Astrocyte of the spinal cord (primary cell): ENCODE data around the gene RPS8.

ENCODE experiments used
- DNase-seq: peaks from one replicate; pipeline ENCODE4 v3.0.0; 2011; ENCODE audit warnings: low read depth, low spot score
- H3K4me3 ChIP-seq: 2 replicates; pipeline ENCODE4 v1.5.1; 2011; ENCODE audit warnings: low read depth, mild to moderate bottlenecking, low read length, moderate library complexity
- in situ Hi-C: cut with HindIII; loops from 2 replicates; pipeline ENCODE4 v1.10.0; 2017; ENCODE audit warnings: low sequenced_read_pairs
- TF ChIP-seq, protein P1 (sequence below): IDR thresholded peaks from 2 replicates; pipeline ENCODE4 v1.5.1; 2012; ENCODE audit warnings: low read depth, mild to moderate bottlenecking, low read length, inconsistent platforms

RPS8 gene

DNA sequence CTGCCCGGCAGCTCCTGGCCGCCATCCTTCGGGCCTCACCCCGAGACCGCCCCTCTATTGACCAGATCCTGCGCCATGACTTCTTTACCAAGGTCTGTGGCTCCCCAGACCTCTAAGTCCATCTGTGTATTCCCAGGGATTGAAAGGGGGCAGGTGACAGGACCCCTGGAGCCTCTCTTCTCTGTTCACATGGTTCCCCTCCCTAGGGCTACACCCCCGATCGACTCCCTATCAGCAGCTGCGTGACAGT lies 27.6 kb downstream of the RPS8 start:
- no peak for DNase-seq
- peak overlapping the region; percentile 91 for H3K4me3 ChIP-seq
- TF ChIP-seq, protein P1, sequence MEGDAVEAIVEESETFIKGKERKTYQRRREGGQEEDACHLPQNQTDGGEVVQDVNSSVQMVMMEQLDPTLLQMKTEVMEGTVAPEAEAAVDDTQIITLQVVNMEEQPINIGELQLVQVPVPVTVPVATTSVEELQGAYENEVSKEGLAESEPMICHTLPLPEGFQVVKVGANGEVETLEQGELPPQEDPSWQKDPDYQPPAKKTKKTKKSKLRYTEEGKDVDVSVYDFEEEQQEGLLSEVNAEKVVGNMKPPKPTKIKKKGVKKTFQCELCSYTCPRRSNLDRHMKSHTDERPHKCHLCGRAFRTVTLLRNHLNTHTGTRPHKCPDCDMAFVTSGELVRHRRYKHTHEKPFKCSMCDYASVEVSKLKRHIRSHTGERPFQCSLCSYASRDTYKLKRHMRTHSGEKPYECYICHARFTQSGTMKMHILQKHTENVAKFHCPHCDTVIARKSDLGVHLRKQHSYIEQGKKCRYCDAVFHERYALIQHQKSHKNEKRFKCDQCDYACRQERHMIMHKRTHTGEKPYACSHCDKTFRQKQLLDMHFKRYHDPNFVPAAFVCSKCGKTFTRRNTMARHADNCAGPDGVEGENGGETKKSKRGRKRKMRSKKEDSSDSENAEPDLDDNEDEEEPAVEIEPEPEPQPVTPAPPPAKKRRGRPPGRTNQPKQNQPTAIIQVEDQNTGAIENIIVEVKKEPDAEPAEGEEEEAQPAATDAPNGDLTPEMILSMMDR, result no peak
- in situ Hi-C loops, result no loop called here

DNA sequence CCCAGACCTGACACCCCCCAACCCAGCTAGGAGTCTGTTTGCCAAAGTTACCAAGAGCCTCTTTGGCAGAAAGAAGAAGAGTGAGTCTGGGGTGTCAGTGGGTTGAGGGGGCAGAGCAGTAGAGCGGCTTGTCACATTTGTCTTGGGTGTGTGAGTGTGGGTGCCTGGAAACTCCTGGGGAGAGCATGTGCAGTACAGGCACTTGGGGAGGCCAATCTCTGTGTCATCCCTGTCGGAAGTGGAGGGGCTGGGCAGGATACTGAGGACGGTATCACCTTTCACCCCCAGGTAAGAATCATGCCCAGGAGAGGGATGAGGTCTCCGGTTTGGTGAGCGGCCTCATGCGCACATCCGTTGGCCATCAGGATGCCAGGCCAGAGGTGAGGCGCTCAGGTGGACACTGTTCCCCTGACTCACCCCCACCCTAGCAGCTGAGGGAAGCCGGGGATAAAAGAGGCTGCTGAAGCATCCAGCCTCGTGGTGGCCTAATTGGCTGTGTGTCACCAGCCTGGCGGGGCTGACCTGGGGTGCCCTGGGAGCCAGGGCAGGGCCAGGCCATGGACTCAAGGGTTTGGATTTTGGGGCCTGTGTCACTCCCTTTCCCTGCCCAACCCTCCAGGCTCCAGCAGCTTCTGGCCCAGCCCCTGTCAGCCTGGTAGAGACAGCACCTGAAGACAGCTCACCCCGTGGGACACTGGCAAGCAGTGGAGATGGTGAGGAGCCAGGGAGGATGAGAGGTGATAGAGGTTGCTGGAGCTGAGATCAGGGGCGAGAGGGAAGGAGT lies 28.2 kb downstream of the RPS8 start:
- in situ Hi-C loops, result no loop called here
- TF ChIP-seq, protein P1, result no peak
- H3K4me3 ChIP-seq, result no peak overlapping the region
- no peak for DNase-seq

DNA sequence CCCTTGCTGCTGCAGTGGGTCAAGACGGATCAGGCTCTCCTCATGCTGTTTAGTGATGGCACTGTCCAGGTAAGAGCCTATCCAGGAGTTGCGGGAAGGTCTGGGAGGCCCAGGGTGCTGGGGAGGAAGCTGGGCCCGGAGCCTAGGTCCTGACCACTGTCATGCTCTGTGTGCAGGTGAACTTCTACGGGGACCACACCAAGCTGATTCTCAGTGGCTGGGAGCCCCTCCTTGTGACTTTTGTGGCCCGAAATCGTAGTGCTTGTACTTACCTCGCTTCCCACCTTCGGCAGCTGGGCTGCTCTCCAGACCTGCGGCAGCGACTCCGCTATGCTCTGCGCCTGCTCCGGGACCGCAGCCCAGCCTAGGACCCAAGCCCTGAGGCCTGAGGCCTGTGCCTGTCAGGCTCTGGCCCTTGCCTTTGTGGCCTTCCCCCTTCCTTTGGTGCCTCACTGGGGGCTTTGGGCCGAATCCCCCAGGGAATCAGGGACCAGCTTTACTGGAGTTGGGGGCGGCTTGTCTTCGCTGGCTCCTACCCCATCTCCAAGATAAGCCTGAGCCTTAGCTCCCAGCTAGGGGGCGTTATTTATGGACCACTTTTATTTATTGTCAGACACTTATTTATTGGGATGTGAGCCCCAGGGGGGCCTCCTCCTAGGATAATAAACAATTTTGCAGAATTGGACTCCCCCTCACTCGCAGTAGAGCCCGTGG lies 30.1 kb downstream of the RPS8 start:
- no peak for DNase-seq
- TF ChIP-seq, protein P1, result no peak
- in situ Hi-C loops, result no loop called here
- no peak overlapping the region for H3K4me3 ChIP-seq

DNA sequence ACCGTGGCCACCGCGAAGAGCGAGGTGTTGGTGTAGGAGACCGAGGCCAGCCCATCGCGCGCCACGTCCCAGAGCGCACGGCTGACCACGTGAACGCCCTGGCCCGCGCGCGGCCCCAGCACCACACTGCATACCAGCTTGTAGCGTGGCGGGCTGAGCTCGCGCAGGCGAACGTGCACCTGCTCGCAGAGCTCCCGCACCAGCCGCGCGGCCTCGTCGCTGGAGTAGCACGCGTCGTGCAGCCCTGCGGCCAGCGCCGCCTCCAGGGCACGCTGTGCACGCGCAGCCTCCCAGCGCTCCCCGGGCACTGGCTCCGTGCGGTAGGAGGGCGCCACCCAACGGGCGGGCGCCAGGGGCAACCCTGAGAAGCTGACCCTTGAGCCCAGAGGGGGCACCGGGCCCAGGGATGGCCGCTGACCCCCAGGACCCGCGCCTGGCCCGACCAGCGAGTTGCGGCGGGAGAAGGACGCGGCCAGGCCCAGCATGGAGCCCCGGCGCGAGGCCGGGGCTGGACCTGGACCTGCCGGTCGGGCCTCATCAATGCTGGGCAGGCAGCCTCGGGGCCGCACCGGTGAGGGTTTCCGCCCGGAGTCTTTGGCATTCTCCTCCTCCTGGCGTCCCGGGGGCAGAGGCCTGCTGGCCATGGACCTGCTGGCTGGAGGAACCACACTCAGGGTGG lies 30.8 kb downstream of the RPS8 start:
- H3K4me3 ChIP-seq, result no peak overlapping the region
- TF ChIP-seq, protein P1, result no peak
- DNase-seq, result no peak
- in situ Hi-C loops, result no loop called here

DNA sequence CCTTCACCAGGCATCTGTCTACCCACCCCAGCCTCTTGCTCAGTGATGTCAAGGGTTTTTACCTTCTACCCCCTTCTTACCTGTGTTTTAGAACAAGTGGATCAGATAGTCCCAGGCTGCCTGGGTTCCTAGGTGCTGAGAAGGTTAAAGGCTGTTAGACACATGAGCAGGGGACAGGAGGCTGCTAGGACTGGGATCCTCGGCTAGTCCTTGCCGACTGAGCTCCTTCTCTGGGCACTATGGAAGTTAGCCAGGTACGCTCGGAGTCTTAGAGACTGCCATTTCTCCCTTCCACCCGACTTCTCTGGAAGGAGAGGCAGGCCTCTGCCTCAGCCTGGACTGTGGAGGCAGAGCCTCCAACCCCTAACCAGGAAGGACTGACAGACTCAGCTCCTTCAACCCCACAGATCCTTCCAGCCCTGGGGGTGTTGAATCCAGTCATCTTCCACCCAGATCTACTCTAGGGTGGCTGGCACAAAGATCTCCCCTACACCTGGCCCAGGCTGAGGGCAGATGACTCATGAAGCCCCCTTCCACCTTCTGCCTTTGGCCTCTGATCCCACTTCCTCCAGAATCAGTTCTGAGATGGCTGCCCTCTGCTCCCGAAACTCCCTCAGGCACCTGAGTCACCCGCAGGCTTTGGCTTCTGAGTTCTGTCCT lies 31.5 kb downstream of the RPS8 start, which contains the start of gene DYNLT4:
DYNLT4 (minus strand) TSS at position 648 of the 660 bp plus-strand sequence. CDS start 683 bp downstream, outside the sequence.
- TF ChIP-seq, protein P1, result no peak
- DNase-seq, result no peak
- in situ Hi-C loops, result no loop called here
- H3K4me3 ChIP-seq, result peak within 1 kb of the TSS; percentile 47

DNA sequence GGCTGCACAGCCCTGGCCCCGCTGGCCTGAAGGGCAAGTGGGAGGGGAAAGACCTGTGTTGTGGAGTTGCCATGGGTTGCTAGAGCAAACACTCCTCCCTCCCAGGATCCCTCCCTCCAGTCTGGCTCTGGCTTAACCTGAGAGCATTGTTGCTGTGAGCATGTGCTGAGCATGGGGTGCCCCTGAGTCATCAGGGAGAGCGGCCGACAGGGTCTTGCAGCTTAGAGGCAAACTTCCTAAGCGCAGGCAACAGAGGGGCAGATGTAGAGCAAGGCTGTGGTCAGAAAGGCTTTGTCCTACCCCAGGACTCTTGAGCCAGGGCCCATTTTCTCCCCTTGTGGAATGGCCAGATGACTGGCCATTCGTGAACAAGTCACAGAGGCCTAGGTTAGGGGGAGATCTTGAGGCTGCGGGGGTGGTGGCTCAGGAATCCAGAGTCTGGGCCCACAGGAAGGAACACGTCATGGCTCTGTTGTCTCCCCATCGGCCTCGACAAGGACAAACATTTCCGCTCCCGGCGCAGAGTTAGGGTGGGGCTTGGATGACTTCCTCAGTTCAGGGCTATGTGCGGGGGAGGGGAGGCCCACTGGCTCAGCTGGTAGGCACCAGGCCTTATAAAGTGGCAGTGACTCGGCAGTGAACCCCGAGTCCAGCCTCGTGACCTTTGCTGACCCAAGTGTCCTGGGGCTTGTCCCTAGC lies 32.2 kb downstream of the RPS8 start:
- in situ Hi-C loops, result no loop called here
- peak; percentile 100 for DNase-seq
- peak overlapping the region; percentile 47 for H3K4me3 ChIP-seq
- TF ChIP-seq, protein P1, result no peak
